DND-41 (cell line): Measurements from ENCODE around the gene SELENOP.

Experiments used
- ATAC-seq: fragments of 200-7000 bp; cut with Tn5 transposase; 3 replicates; pipeline ENCODE4 v1.9.1; 2021; ENCODE audit warnings: low read depth; ENCODE audit not compliant: insufficient read depth
- DNase-seq: peaks from one replicate; pipeline ENCODE4 v3.0.0-alpha.2; 2020
- H2AFZ ChIP-seq: 2 replicates; pipeline ENCODE4 v1.6.0; 2012; ENCODE audit warnings: low read depth, low read length
- H3K27ac ChIP-seq: 2 replicates; pipeline ENCODE4 v1.5.1; 2012; ENCODE audit warnings: low read length, inconsistent platforms
- H3K27me3 ChIP-seq: fragments of 200-600 bp; sonication (generic); 2 replicates; pipeline ENCODE4 v1.6.0; 2012; ENCODE audit warnings: low read length, mild to moderate bottlenecking, inconsistent platforms; ENCODE audit not compliant: insufficient read depth, poor library complexity
- H3K36me3 ChIP-seq: 2 replicates; pipeline ENCODE4 v1.5.1; 2012; ENCODE audit warnings: low read length, inconsistent platforms; ENCODE audit not compliant: insufficient read depth
- H3K4me1 ChIP-seq: 2 replicates; pipeline ENCODE4 v1.5.1; 2012; ENCODE audit warnings: mild to moderate bottlenecking, low read length; ENCODE audit not compliant: insufficient read depth
- H3K4me2 ChIP-seq: 2 replicates; pipeline ENCODE4 v1.6.0; 2012; ENCODE audit warnings: mild to moderate bottlenecking, moderate library complexity, low read length, inconsistent platforms; ENCODE audit not compliant: insufficient read depth
- H3K4me3 ChIP-seq, 2 experiments: fragments of 200-600 bp in 1 of 2; shearing (Covaris generic) in 1 of 2; 2 replicates each; pipeline ENCODE4 v1.5.1; 2012 to 2016; ENCODE audit warnings: inconsistent platforms in 2 of 2, low read length in 2 of 2, mild to moderate bottlenecking in 2 of 2, low read depth in 1 of 2, moderate library complexity in 1 of 2
- H3K79me2 ChIP-seq: 2 replicates; pipeline ENCODE4 v1.6.0; 2012; ENCODE audit warnings: low read length, inconsistent platforms; ENCODE audit not compliant: insufficient read depth
- H3K9ac ChIP-seq: 2 replicates; pipeline ENCODE4 v1.6.0; 2012; ENCODE audit warnings: low read depth, mild to moderate bottlenecking, inconsistent platforms, low read length, moderate library complexity
- H3K9me3 ChIP-seq: 2 replicates; pipeline ENCODE4 v1.5.1; 2012; ENCODE audit warnings: low read length, moderate library complexity, mild to moderate bottlenecking, inconsistent platforms; ENCODE audit not compliant: insufficient read depth, severe bottlenecking
- H4K20me1 ChIP-seq: 2 replicates; pipeline ENCODE4 v1.6.0; 2012; ENCODE audit warnings: low read length; ENCODE audit not compliant: insufficient read depth
- CTCF ChIP-seq: IDR thresholded peaks from 2 replicates; pipeline ENCODE4 v1.5.1; 2012; ENCODE audit warnings: borderline replicate concordance, low read length, moderate library complexity, mild to moderate bottlenecking; ENCODE audit not compliant: poor library complexity, severe bottlenecking; ENCODE audit errors: extremely low read depth
- EZH2 ChIP-seq: IDR thresholded peaks from 3 replicates; pipeline ENCODE4 v1.6.1; 2012; ENCODE audit warnings: borderline replicate concordance, low read depth, mild to moderate bottlenecking, moderate library complexity, low read length, inconsistent platforms; ENCODE audit not compliant: severe bottlenecking

Gene SELENOP

GRCh38 chr5:42751044-42751443, 60.6 kb downstream of the SELENOP start:
- H3K9ac ChIP-seq, result no peak overlapping the region
- no peaks in the 10 kb centered on the region for H4K20me1 ChIP-seq

GRCh38 chr5:42750507-42750906, 61.2 kb downstream of the SELENOP start:
- H3K9me3 ChIP-seq, result no peaks in the 10 kb centered on the region
- H3K4me2 ChIP-seq, result no peak overlapping the region
- no peaks in the 10 kb centered on the region for H3K4me1 ChIP-seq
- no peak overlapping the region for H2AFZ ChIP-seq
- TF ChIP-seq EZH2 (no peak), CTCF (no peak)
- H4K20me1 ChIP-seq, result no peaks in the 10 kb centered on the region
- H3K9ac ChIP-seq, result no peak overlapping the region
- no peaks in the 10 kb centered on the region for H3K36me3 ChIP-seq
- no peaks in the 10 kb centered on the region for H3K27me3 ChIP-seq
- no peak overlapping the region for H3K27ac ChIP-seq
- DNase-seq (no peak), ATAC-seq (no peak)
- no peak overlapping the region for H3K4me3 ChIP-seq
- no peaks in the 10 kb centered on the region for H3K79me2 ChIP-seq

More at GRCh38 chr5:42751044-42751443, 60.6 kb downstream of the SELENOP start:
- no peak overlapping the region for H2AFZ ChIP-seq
- H3K4me2 ChIP-seq, result no peak overlapping the region
- H3K79me2 ChIP-seq, result no peaks in the 10 kb centered on the region
- no peaks in the 10 kb centered on the region for H3K4me1 ChIP-seq
- no peaks in the 10 kb centered on the region for H3K27me3 ChIP-seq
- H3K36me3 ChIP-seq, result no peaks in the 10 kb centered on the region
- H3K4me3 ChIP-seq, result no peak overlapping the region
- no peak overlapping the region for H3K27ac ChIP-seq
- DNase-seq (no peak), ATAC-seq (no peak)
- no peaks in the 10 kb centered on the region for H3K9me3 ChIP-seq
- TF ChIP-seq EZH2 (no peak), CTCF (no peak)
